HG03520 (cell line): ENCODE results near the gene ZNF385D.

Source experiments
- ATAC-seq: cut with Tn5 transposase; IDR thresholded peaks from one replicate; pipeline ENCODE4 v1.9.1; 2021; ENCODE audit warnings: mild to moderate bottlenecking, moderate library complexity; ENCODE audit not compliant: unreplicated experiment

The ZNF385D gene

GRCh38 chr3:21618695-21619094, 132.3 kb downstream of the ZNF385D start:
- no peak for ATAC-seq

GRCh38 chr3:21613372-21614070, 137.5 kb downstream of the ZNF385D start:
- ATAC-seq: no peak

GRCh38 chr3:21601178-21601577, 149.8 kb downstream of the ZNF385D start:
- ATAC-seq: no peak

GRCh38 chr3:21599890-21600289, 151.1 kb downstream of the ZNF385D start:
- ATAC-seq: no peak

GRCh38 chr3:21592828-21593227, 158.2 kb downstream of the ZNF385D start:
- ATAC-seq: no peak

GRCh38 chr3:21587894-21588293, 163.1 kb downstream of the ZNF385D start:
- no peak for ATAC-seq

GRCh38 chr3:21585216-21585740, 165.7 kb downstream of the ZNF385D start:
- no peak for ATAC-seq

- no peak for ATAC-seq
Observed at GRCh38 chr3:21573291-21573690, 177.7 kb downstream of the ZNF385D start.

GRCh38 chr3:21564531-21564930, 186.5 kb downstream of the ZNF385D start:
- ATAC-seq: no peak

- no peak for ATAC-seq
Observed at GRCh38 chr3:21562243-21562642, 188.8 kb downstream of the ZNF385D start.

- no peak for ATAC-seq
Observed at GRCh38 chr3:21561472-21561871, 189.5 kb downstream of the ZNF385D start.

GRCh38 chr3:21551019-21551418, 200.0 kb downstream of the ZNF385D start:
- no peak for ATAC-seq

- ATAC-seq: no peak
Observed at GRCh38 chr3:21544076-21544462, 206.9 kb downstream of the ZNF385D start.

GRCh38 chr3:21543380-21544075, 207.5 kb downstream of the ZNF385D start:
- no peak for ATAC-seq

GRCh38 chr3:21542656-21543379, 208.2 kb downstream of the ZNF385D start:
- no peak for ATAC-seq

GRCh38 chr3:21540265-21540664, 210.7 kb downstream of the ZNF385D start:
- ATAC-seq: no peak

- ATAC-seq: no peak
Observed at GRCh38 chr3:21534462-21534861, 216.5 kb downstream of the ZNF385D start.

GRCh38 chr3:21533002-21533401, 218.0 kb downstream of the ZNF385D start:
- no peak for ATAC-seq

GRCh38 chr3:21531909-21532308, 219.1 kb downstream of the ZNF385D start:
- no peak for ATAC-seq

- ATAC-seq: no peak
Observed at GRCh38 chr3:21528291-21528995, 222.6 kb downstream of the ZNF385D start.

- ATAC-seq: no peak
Observed at GRCh38 chr3:21526461-21526860, 224.5 kb downstream of the ZNF385D start.
